HG03139 (cell line): ENCODE measurements around the gene LBR.
A peak's percentile ranks its signal among the peaks of the same experiment; 100 is the strongest.
"Not testable (repeated sequence)": the region's sequence is repeated elsewhere in the genome, so short reads cannot be mapped to it uniquely, and the experiment has no call there.

Experiments used
- ATAC-seq: cut with Tn5 transposase; IDR thresholded peaks from one replicate; pipeline ENCODE4 v1.9.1; 2021; ENCODE audit not compliant: unreplicated experiment

The LBR gene

DNA sequence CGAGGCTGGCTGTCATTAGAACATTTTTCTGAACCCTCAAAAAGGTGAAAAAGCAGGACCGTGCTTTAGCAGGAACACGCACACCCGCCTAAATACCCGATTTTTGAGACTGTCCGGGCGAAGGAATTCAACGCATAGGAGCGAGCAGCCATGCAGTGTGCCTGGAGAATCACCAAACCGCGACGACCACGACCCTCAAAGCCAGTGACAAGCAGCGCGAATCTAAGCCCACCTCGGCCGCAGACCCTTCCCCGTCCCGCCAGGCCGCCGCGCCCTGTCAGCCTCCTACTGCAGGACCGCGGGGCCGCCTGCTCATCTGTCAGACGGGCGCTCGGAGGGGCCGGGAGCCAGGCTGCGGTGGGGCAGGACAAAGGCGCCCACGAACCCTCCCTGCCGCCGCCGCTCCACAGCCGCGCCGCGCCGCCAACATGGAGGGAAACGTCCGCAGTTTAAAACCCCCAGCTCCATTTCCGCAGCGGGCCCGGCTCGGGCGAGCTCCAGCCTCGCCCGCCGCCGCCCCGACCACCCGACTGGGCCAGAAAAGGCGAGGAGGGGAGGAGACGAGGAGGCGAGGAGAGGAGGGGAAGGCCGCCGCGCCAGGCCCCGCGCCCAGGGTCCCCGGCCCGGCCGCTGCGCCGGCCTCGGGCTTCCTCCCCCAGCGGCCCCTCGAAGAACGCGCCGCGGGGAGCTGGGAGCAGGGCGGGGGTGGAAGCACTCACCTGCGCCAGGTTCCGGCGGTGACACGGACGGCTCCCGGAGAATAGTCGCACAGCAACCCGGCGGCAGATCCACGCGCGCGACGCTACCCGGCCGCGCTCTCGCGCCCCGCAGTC is at the start of gene LBR:
Gene LBR (minus strand): TSS at position 804 of the 833 bp plus-strand sequence. CDS start 3,963 bp downstream, outside the sequence.
- peak; percentile 34 for ATAC-seq

DNA sequence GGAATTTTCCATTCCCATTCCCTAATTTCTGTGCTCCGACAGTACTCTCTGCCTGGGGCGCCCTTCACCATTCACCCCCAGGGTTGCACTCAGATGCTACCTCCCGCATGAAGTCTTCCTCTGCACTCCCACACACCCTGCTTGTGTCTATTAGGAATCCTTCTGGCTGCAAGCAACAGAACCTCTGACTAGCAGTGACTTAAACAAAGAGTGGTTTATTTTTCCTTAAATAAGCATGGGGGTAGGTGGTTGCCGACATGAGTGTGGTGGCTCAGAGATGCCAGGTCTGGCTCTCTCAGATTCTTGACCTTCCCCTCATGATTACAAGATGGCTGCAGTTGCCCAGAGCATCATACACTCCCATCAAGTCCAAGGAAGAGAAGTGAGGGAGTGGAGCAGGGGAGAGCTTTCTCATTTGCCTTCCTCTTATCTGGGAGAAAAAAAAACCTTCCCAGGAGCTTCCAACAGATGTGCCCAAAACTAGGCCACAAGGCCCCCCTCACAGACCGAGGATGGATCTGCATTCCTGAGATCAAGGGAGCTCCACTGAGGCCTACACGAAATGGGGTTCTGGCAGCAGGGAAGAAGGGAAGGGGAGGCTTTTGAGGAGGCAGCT is 49.6 kb upstream of the LBR start:
- no peak for ATAC-seq

DNA sequence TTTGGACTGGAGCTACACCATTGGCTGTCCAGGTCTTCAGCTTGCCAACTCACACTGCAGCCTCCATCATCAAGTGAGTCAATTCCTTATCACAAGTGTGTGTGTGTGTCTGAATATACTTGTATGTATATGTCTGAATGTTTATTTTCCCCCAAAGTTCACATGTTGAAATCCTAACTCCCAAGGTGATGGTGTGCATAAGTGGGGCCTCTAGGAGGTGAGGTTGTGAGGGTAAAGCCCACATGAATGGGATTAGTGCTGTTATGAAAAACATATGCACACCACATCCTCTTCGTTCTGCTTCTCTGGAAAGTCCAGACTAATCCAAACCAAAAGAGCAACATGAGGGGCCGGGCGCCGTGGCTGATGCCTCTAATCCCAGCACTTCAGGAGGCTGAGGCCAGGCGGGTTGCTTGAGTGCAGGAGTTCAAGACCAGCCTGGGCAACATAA is 48.7 kb upstream of the LBR start:
- no peak for ATAC-seq

DNA sequence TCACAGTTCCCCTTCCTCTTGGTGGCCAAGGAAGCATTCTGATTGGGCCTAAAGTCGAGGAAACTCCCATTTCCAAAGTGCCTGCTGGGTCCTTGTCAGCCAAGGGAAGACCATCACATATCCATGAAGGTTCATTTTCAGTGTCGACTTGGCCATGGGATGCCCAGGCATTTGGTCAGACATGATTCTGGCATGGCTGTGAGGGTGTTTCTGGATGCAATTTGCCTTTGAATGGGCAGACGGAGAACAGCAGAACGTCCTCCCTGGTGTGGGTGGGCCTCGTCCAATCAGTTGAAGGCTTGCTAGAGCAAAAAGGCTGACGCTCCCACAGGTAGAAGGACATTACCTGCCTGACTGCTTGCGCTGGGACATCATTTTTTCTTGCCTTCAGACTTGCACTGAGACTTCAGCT is 48.3 kb upstream of the LBR start:
- no peak for ATAC-seq

DNA sequence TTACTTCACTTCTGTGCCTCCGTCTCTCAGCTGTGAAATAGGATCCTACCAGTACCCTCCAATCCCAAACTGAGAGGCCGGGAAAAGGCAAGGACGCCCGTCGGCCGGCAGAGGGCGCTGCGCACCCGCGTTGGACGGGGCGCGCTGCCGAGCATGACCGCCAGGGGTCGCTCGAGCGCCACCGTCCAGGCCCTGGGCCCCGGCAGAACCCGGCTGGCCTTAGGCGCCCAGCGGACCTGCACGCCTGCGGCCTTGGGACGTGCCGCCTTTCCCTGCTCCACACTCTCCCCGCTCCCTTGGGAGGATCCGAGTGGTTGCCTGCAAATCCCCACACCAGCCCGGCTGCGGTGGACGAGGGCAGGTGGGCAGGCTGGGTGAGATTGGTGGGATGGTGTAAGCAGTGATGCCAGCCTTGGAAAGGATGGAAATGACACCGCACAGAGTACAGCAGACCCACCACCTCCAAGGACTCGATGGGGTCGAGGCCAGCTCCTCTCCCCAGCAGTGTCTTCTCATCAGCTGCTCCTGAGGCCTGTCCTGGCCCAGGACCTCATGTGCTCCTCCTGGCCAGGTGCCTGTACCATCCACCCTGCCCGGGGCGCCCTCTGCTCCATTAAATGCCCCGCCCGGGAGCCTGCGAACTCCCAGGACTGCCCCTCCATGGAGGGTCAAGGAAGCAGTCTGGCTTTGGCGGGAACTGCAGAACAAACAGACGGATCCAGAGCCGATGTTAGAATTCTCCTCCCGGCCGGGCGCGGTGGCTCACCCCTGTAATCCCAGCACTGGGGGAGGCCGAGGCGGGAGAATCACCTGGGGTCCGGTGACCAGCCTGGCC is 47.4 kb upstream of the LBR start:
- peak; percentile 64 for ATAC-seq

DNA sequence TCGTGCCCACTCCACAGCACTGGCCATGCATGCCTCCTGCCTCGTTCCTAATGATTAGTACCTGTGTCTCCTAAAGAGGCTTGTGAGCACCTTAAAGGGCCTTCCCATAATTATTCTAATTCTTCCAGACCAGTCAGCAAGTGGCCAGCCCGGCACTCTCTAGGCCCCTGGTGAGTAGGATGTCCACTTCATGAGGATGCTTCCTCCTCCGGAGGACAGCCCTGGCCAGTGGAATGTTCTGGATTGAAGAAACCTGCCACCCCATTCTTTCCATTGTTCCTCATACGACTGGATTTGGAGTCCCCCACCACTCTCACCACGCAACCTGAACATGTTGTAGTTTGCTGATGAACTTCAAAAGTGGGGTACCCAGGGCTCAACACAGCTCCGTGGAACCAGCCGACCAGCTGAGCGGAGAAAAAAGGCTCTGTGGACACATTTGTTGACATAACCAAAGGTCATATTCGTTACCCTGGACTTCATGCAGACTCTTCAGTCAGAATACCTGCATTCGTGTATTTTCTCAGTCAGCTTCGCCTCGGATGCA is 46.7 kb upstream of the LBR start:
- ATAC-seq, result no peak

DNA sequence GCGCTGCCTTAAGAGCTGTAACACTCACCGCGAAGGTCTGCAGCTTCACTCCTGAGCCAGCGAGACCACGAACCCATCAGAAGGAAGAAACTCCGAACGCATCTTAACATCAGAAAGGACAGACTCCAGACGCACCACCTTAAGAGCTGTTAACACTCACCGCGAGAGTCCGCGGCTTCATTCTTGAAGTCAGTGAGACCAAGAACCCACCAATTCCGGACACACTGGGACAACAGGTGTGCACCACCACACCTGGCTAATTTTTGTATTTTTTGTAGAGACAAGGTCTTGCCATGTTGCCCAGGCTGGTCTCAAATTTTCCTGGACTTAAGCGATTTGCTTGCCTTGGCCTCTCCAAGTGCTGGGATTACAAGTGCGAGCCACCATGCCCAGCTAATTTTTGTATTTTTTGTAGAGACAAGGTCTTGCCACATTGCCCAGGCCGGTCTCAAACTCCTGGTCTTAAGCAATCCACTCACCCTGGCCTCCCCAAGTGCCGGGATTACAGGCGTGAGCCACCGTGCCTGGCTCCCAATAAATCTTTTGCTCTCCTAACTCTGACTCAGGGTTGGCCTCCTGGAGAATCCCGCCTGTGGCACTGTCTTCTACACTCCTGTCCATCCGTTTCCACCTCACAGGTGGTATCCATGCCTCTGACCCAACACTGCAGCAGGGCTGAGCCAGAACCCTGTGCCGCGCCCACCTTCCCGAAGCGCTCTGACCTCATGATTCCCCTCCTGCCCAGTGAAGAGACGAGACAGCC is 46.0 kb upstream of the LBR start:
- not testable (repeated sequence) for ATAC-seq

DNA sequence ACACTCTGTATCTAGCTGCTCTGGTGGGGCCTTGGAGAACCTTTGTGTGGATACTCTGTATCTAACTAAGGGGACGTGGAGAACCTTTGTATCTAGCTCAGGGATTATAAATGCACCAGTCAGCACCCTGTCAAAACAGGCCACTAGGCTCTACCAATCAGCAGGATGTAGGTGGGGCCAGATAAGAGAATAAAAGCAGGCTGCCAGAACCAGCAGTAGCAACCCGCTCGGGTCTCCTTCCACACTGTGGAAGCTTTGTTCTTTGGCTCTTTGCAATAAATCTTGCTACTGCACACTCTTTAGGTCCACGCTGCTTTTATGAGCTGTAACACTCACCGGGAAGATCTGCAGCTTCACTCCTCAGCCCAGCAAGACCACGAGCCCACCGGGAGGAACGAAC is 45.4 kb upstream of the LBR start:
- not testable (repeated sequence) for ATAC-seq

DNA sequence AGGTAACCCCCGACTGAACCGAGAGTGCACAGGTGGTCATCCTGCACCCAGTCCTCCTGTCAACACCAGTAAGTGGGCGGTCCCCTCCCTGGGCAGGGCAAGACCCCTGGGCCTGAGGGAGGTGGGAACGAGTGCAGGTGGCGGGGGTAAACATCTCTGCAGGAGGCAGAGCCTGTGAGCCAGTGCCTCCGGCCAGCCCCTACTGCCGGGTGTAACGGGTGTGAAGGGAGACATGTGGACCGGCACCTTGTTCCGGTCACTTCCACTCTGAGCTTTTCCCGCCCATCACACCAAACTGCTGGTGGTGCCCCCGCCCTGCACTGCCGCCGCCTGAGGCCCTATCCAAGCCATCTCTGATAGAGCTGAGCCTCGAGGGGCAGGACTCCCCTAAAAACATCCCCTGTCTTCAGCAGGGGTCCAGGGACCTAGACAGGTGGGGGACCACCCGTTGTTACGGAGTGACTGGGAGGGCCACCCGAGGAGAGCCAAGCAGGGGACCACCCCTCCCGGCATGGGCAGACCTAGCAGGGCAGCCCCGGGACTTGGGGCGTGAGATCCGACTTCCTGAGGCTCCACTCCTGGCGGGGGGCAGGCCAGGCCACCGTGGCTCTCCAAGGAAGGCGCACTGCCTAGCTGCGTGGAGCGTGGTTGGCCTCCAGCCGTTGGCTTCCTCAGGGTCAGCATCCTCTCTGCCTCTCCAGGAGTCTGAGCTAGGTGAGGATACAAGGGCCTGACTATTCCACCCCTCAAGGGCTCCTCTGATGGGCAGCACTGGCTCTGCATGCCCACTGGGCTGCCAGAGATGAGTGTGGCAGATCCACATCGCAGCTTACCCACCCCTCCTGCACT is 43.8 kb upstream of the LBR start:
- ATAC-seq, result no peak

DNA sequence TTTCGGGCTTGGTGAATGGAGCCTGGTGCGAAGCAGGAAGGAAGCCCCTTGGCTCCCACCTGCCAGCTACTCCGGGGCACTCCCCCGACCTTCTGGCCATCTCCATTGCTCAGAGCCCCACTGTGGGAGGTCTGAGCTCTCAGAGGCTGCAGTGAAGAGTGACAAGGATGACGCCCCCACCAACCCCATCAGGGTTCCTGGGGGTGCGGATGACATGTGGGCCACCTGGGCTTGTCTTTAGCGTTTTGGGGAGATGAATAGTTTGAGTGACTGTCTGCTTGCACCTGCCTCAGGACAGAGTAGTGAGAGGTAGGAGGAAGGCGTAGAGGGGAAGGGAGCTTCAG is 43.2 kb upstream of the LBR start:
- no peak for ATAC-seq

DNA sequence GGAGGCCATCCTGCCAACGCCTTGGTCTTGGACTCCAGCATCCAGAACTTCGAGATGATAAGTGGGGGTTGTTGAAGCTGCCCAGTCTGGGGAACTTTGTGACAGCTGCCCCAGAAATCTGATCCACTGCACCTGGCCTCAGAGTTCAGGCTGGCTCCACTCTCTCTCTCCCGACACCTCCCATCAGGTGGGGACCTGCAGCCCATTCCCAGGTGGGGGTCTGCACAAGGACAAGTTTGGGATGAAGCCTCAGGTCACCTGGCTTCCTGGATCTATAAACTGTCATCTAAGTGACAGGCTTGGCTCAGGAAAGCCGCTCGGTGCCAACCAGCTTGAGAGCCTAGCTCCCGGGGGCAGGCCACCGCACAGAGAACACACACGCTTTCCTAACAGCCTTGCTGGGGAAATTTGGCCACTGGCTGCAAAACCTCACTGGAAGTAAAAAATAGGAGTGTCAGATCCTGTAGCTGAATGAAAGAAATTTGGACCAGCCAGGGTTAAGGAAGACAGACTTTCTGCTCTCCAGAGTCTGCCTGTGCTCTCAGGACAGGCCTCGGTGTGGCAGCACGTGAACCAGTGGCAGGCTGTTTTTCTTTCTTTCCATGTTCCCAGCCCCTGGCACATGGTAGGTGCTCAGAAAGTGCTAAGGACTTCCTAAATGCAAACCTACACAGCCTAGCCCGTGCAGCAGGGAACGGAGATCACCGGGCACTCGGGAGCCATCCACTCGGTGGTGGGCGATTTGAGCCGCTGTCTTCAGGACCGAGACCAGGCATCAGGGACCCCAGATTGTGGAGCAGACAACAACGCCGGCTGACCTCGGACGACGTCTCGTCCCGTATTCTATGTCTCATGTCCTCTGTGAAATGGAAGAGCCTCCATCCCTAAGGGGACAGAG is 42.6 kb upstream of the LBR start:
- ATAC-seq, result no peak

DNA sequence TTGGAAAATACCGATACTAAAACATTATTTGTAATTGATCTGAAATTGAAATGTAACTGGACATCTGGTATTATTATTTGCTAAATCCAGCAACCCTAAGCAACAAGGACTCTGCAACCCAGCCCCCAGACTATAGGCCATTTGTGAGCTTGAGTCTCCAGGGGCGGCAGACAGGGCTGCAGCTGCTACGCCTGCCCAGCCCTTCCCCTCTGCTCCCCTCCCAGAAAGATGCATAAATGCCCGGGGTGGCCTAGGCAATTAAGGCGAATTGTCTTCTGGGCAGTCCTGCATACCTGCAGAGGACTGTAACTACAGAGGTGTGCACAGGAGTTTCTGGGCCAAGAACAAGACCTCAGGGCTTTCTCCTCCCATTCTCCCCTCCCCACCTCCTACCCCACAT is 41.2 kb upstream of the LBR start:
- no peak for ATAC-seq

DNA sequence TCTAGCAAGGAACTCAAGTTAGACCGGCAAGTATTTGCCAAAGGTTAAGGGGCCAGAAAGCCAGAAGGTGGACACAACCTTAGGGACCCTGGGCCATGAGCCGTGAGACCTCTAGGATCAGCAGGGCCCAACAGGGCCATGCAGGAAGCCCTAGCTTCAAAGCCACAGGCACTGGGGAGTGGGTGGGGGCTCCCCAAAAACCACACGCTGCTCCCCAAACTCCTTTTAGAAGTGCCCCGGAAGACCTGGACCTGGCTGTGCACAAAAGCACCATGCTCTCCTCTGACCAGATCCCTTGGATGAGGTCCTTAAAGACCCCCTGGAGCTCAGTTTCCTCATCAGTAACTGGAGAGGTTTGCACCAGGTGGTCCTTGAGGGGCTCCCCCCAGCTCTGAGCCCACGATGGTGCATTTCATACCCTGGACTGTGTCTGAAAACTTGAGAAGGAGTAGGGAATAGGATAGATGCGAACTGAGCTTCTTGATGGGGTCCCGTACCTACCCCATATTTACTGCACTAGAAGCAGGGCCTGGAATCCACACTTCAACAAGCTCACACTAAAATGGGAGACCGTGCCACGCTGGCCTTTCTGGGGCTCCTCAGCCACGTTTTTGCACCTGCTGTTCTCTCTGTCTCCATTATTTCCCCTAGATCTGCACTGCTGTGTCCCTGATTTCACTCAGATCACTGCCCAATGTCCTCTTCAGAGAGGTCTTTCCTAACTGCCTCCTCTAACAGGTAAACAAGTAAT is 40.6 kb upstream of the LBR start:
- ATAC-seq, result no peak

DNA sequence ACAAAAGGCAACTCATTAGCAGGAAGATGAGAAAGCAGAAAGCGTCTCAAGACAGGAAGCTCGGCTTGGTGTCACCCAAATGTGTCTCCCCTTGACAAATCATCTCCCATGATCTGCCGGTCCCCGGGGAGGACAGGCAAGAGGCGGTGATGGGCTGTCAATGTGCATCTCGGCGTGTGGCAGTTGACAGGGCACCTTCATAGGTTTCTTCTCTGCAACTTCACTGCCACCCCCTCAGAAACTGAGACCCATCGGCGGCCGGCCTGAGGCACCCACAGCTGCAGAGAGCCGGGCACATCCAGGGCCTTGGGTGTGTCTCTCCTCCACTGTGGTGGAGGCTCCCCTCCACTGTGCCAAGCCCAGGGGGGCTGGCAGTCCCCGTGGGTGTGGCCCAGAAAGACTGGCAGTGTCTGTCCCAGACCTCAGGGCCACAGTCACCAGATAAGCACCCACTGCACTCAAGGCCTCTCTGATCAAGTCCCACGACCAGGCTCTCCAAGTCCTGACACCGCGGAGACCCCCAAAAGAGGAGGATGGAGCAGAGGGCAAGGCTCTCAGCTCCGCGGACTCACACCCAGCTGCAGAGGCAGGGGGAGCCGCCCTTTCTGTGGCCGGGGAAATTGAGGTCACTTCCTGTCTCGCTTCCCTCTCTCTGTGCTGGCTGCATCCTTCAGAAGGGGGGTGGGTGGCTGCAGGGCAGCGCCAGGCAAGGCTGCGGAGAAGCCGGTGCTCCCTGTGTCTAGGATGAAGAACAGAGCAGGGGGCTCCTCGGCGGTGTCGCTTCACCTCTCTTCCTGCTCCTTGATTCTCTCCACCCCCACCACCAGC is 39.6 kb upstream of the LBR start:
- ATAC-seq, result peak; percentile 95

DNA sequence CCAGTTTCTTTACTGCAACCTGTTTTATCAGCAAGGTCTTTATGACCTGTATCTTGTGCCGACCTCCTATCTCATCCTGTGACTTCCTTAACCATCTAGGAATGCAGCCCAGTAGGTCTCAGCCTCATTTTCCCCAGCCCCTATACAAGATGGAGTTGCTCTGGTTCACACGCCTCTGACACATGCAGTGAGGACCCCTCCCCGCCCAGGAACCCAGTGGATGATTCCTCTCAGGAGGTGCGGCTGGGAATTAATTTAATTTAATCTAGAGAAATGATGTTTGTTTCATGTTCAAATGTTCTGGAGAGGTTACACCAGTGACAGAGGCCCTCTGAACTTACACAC is 39.0 kb upstream of the LBR start:
- ATAC-seq, result no peak

DNA sequence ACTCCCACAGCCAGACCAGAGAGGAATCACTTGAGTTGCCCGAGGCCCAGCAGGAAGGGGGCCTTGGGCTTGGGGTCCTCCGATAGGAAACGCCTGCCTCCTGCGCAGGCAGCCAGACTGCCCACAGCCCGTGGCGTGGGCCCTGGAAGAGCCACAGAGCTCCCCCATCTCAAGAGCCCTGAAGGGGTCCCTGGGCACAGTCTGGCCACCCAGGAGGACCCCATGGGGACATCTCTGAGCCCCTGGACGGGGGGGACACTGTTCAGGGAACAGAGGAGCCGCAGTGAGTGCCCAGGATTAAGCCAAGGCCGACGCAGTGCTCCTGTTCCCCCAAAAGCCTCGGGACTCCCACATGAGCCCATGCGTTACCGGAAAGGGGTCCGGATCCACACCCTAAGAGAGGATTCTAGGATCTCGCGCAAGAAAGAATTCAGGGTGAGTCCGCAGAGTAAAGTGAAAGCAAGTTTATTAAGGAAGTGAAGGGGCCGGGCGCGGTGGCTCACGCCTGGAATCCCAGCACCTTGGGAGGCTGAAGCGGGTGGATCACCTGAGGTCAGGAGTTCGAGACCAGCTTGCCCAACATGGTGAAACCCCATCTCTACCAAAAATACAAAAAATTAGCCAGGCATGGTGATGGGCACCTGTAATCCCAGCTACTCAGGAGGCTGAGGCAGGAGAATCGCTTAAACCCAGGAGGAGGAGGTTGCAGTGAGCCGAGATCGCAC is 38.1 kb upstream of the LBR start:
- no peak for ATAC-seq
